HG02885 (cell line): Measurements from ENCODE around the gene GPR153.

Experiments
- ATAC-seq: cut with Tn5 transposase; IDR thresholded peaks from one replicate; pipeline ENCODE4 v1.9.1; 2021; ENCODE audit warnings: mild to moderate bottlenecking; ENCODE audit not compliant: unreplicated experiment, poor library complexity

Gene GPR153

DNA sequence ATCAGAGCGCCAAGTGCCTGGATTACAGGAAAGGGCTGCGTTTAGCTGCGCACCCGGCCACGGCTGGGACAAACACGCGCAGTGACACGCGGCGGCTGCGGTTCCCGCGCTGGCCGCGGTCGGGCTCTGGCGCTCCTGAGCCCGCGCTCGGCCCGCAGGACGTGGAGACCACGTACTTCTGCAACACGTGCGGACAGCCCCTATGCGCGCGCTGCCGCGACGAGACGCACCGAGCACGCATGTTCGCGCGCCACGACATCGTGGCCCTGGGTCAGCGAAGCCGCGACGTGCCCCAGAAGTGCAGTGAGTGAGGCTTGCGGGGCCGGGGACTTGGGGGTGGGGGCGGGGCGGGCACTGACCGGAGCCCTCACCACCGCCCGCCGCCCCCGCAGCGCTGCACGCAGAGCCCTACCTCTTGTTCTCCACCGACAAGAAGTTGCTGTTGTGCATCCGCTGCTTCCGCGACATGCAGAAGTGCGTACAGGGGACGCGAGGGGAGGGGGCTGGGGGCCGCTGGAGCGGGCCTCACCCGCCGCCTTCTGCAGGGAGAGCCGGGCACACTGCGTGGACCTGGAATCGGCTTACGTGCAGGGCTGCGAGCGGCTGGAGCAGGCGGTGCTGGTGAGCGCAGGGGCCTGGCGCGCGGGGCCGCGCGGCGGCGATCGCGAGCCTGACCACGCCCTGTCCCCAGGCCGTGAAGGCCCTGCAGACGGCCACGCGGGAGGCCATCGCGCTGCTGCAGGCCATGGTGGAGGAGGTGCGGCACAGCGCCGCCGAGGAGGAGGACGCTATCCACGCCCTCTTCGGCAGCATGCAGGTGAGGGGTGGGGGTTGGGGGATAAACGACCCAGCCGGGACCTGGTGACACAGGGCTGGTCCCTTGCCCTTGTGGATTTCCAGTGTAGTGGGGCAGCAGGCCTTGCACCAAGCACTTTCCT is 51.9 kb downstream of the GPR153 start:
- peak; percentile 30 for ATAC-seq

DNA sequence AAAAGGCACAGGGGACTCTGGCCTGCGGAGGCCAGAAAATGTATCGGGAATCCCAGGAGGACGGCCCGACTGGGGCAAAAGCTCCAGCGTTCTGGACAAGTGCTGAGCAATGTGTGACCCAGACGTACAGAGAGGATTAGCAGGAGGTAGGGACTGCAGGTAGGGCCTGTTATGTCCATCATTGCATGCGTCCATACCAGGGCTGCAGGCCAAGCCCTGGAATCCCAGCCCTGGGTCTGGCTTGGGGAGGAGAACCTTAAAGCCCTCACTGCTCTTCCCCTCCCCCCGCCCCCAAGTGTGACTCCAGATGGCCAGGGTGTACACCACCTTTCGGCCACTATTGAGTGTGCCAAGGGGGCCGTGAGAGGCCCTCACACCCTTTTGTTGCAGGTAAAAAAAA is 53.0 kb downstream of the GPR153 start:
- no peak for ATAC-seq

DNA sequence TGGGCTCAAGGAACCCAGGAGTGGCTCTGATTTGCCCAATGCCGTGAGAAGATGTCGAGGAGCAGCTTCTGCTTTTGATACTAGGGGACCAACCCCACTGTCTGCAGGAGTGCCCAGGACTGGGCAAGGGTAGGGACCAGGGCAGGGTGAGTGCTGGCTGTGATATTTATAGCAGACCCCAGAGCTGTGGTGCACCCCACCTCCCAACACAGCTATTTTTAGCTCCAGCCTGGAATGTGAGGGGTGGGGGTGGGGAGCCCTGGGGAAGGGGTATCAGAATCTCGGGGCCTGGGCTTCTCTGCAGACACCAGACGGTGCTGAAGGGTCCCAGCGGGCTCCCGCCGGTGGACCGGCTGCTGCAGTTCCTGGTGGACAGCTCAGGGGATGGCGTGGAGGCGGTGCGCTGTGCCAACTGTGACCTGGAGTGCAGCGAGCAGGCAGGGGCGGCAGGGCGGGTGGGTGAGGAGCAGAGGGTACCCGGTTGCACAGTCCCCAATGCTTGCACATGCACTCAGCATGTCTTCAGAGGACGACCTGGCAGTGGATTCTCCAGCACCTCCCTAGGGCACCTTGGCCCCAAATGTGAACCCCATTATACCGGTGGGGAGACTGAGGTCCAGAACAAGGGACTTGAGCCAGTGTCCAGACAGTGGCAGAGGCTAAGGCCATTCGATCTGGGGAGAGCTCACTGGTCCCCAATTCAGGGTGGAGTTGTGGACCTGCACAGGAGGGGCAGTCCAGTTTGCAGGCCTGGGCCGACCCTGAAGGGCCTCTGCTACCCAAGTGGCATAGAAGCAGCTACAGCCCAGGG is 53.6 kb downstream of the GPR153 start:
- ATAC-seq = no peak

GRCh38 chr1:6206520-6206855 is 54.4 kb downstream of the GPR153 start:
- ATAC-seq = no peak

DNA sequence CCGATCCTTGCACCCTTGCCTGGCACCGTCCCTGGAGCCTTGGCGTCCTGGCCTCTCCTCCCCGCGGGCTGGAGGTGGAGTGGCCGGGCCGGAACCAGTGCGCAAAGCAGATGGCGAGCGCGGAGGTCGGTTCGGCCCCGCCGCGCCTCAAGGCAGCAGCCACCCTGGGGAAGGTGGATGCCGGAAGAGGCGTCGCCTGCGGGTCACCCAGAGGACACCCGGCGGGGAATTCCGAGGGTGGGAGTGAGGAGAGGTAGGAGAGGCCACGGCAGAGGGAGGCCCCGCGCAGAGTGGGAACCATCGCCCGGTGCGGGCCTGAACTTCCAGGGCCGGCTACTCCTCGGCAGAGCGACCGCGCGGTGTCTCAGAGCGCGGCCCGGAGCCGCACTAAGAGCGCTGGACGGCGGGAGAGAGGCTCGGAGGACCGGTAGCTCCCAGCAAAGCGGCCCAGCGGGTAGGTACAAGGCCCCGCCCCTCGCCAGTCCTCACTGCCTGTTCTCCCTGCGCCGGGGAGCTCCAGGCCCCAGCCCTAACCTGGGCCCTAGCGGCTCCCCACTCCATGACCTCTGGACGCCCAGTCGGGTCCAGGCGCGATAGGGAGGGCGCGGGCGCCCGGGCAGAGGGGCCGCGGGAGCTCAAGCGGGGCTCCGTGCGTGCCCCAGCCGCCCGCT is 54.9 kb downstream of the GPR153 start, which contains the start of gene RNF207:
Gene RNF207, plus strand, starts transcription at position 271 of the 671 bp plus-strand sequence. CDS start 417 bp downstream, outside the sequence.
- ATAC-seq = peak; percentile 64

GRCh38 chr1:6202256-6202655 is 58.6 kb downstream of the GPR153 start:
- no peak for ATAC-seq

DNA sequence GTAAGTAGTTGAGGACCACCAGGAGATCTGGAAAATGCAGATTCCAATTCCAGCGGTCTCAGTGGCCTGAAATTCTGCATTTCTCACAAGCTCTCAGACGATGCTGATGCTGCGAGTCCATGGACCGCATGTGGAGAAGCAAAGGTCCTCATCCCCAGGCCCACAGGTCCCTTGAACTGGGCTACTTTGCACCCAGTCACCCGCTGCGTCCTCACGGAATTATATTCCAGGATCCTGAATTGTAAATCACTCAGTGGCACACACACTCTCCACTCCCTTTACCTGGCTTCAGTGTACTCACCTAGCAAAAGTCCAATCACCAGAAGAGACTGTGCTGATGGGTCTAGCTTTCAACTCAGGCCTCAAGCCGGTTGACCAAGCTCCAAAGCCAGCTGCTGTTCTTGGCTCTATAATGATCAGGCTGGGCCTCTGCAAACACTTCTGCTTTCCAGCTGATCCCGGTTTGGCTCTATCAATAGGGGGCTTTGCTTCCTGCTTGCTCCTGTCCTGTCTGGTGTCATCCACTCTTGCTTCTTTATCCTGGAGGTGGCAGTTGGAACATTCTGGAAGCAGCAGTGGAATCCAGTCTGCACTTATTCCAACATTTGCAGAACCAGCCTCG is 60.6 kb downstream of the GPR153 start:
- ATAC-seq = no peak

DNA sequence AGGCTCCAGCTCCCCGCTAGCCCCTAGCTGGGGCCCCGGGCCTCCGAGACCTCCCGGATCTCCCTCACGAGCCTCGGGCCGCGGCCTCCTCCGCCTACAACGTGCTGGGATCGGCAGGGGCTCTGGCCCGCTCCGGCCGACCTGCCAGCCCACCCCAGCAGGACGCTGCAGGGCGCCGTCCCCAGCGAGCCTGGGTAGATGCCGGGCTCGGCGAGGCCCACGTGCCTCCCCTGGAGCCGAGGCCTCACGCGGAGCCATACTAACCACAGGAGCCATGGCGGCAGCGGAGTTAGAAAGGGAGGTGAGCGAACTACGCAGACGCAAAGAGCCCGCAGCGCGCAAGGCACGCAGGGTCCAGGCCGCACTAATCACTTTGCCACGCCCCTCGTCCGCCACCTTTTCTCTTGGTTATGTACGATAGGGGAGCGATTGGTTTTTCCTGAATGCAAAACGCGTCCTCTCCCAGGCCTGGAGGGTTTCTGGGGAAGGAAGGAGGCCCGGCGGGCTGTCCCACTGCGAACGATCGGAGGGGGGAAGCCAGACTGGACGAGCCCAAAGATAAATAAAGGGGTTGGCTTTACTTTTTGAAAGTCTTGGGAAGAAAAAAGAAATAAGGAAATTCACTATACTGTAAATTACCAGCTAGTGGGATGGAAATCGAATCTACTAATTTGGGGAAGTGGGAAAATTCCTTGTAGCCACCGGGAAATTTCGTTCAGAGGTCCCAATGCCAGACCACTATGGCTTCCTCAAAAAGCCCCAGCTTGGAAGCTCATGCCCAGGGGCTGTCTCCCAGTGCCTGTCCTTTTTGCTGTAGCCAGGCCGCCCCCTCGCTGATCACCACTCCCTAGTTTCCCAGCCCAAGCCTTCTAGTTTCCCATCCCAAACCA is 61.4 kb downstream of the GPR153 start, which contains the start of gene RPL22:
Gene RPL22, minus strand, starts transcription at position 298 of the 890 bp plus-strand sequence. Its CDS starts 22 bp downstream, at position 276.
- peak; percentile 93 for ATAC-seq

DNA sequence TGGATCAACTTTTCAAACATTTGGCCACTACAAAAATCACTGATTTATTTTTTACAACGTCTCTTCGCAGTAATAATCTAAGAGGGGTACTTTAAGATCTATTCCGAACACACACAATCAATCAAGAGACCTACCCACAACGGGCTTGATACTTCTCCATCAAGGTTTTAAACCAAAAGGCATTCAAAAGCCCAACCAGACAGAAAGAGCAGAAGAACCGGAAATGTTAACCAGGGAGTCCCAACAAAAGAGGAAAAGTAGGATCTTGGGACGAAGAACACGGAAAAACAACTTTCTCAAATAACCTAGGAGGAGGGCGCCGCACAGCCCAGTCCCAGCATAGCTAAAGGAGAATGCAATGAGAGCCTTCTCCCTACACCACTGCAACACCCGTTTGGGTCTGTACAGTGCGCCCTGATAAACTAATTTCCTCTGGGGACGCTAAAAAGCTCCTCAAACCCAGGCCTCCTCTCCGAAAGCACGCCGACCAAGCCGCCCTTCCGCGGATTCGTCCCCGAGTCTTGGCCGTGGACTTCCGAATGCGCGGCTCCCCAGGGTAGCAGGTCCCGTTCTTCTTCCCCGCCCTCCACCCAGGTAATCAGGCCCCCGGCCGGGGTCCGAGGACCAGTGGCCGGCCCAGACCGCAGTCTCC is 62.1 kb downstream of the GPR153 start:
- ATAC-seq = peak; percentile 26

DNA sequence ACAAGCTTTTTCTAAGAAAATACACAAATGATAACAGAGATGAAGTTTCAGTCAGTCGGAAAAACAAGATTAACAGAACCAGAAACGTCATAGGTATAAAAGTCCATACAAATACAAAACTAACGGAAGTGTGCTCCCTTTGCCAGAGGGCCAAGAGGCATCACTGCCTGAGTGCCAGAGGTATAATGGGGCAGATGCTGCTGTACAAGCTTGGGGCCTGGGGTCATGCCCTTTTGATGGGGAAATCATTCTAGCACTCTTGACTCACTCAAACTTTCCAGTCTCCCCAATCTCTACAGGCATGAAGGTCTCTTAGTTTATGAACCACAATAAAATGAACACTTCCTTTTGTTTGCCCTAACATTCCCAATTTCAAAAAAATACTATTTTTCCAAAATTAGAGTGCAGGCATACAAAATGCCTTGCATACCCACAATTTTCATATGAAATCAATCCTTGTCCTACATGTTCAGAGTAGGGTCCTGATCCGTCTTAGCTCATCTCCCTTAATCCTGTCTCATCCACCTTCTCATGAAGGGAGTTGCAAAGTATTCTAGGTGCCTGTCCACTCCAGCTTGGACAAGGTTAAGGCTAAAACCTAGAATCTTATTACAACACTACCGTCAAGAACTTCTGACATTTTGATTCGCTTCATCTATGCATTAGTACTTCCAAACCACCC is 63.0 kb downstream of the GPR153 start:
- ATAC-seq = no peak
